ENCODE measurements around the gene SNX5. TPM values are rescaled to one million over a fixed set of nuclear protein-coding genes. Genes with fewer than 3 reads are reported as not detected.
A peak's percentile ranks its signal among the peaks of the same experiment; 100 is the strongest.

The SNX5 gene
- total RNA-seq, 1 experiment from 2014 or later: 159 TPM

- 0 out of 2 replicates have a peak, but pooled peaks have one; percentile 39 for TF ChIP-seq JUND (IDR thresholded peaks at IDR 0.05)
- peak; percentile 87 for TF ChIP-seq POLR2AphosphoS5 (IDR thresholded peaks at IDR 0.05; ENCODE audit: low read depth, low read length)
- TF ChIP-seq EZH2 (IDR thresholded peaks at IDR 0.05): no peak
- TF ChIP-seq EGR1 (IDR thresholded peaks at IDR 0.05; ENCODE audit: low read depth): peak; percentile 92
- no peak; the same call in 1 of the 2 replicates for TF ChIP-seq CEBPB (IDR thresholded peaks at IDR 0.05; ENCODE audit: low read depth)
- TF ChIP-seq YY1 (IDR thresholded peaks at IDR 0.05; ENCODE audit: extremely low read depth, insufficient replicate concordance, low read depth, low read length): peak; percentile 94
- no peak for TF ChIP-seq EZH2phosphoT487 (IDR thresholded peaks at IDR 0.05; ENCODE audit: borderline replicate concordance)
- peak; percentile 12; the same call in 1 of the 2 replicates for TF ChIP-seq FOSL1 (IDR thresholded peaks at IDR 0.05; ENCODE audit: low read depth)
Measured at GRCh38 chr20:17968366-17969277, at the start of gene SNX5, which contains the start of gene MGME1 (continued).

- H3K9ac ChIP-seq (ENCODE audit: low read length): no peak overlapping the region
- RAD21 ChIA-PET (ENCODE audit: low non-redundant PET in 1 of 2, low total read pairs in 2 of 2, uncharacterized antibody in 2 of 2, unreplicated experiment in 2 of 2): no interaction called here
- H3K27me3 ChIP-seq (ENCODE audit: insufficient read depth, low read length): no peaks in the 10 kb centered on the region
- ATAC-seq (no peak), DNase-seq (ENCODE audit: low read depth, low spot score) (no peak)
- H3K9me2 ChIP-seq (ENCODE audit: insufficient read depth): no peaks in the 10 kb centered on the region
- CTCF ChIA-PET: interaction anchor here (1.2 kb wide), 1 partner anchor 15 kb away, joined by 3 read pairs; no protein-coding TSS in a partner anchor
- intact Hi-C loops (cut with micrococcal nuclease): no loop called here
- BruUV-seq (replicated peaks): no TSS peak
- TF ChIP-seq MAX (IDR thresholded peaks at IDR 0.05) (no peak), ZFX (IDR thresholded peaks at IDR 0.05) (no peak), POLR2AphosphoS5 (IDR thresholded peaks at IDR 0.05; ENCODE audit: low read depth, low read length) (no peak), EGR1 (IDR thresholded peaks at IDR 0.05; ENCODE audit: low read depth) (no peak), ZBTB33 (IDR thresholded peaks at IDR 0.05; ENCODE audit: extremely low read depth, insufficient replicate concordance, low read length) (no peak), SP1 (IDR thresholded peaks at IDR 0.05; ENCODE audit: low read depth) (no peak), JUND (IDR thresholded peaks at IDR 0.05) (no peak), TCF7L2 (IDR thresholded peaks at IDR 0.05; ENCODE audit: borderline replicate concordance, extremely low read depth, insufficient read depth, insufficient read length) (no peak), SIN3A (IDR thresholded peaks at IDR 0.05; ENCODE audit: low read depth) (no peak), CBX3 (IDR thresholded peaks at IDR 0.05; ENCODE audit: low read depth) (no peak)
- no peak overlapping the region for H3K4me2 ChIP-seq (ENCODE audit: low read length)
- no peak overlapping the region for H3K4me3 ChIP-seq (replicated peaks in 1 of 2; ENCODE audit: low read depth in 1 of 2, low read length in 2 of 2)
- no peaks in the 10 kb centered on the region for H3K9me3 ChIP-seq (ENCODE audit: control insufficient read depth in 1 of 2, insufficient read depth in 1 of 2, low read depth in 1 of 2, low read length in 2 of 2)
- H4K20me1 ChIP-seq (ENCODE audit: insufficient read depth): no peaks in the 10 kb centered on the region
- no peak overlapping the region for H2AFZ ChIP-seq (ENCODE audit: low read depth, low read length, poor library complexity, severe bottlenecking)
- H3K36me3 ChIP-seq (ENCODE audit: control insufficient read depth in 1 of 2, insufficient read depth in 2 of 2, low read length in 2 of 2): no peaks in the 10 kb centered on the region
- H3K4me1 ChIP-seq (ENCODE audit: control insufficient read depth in 1 of 2, insufficient read depth in 2 of 2, low read length in 2 of 2): no peaks in the 10 kb centered on the region
- H3K27ac ChIP-seq (ENCODE audit: low read depth, low read length): no peak overlapping the region
- POLR2A ChIA-PET: no interaction called here
- no peaks in the 10 kb centered on the region for H3K79me2 ChIP-seq (ENCODE audit: insufficient read depth, low read length)
Measured at GRCh38 chr20:18018100-18018499, 49.5 kb upstream of the SNX5 start.

Data from HCT116 (cell line).